GM12873 (cell line): Measurements from ENCODE around the gene IRX2.

Source experiments
- CTCF ChIP-seq: IDR thresholded peaks from 2 replicates; pipeline ENCODE4 v1.5.1; 2012; ENCODE audit warnings: low read depth, mild to moderate bottlenecking, moderate library complexity, low read length, control low read depth; ENCODE audit not compliant: insufficient read depth; ENCODE audit errors: missing control alignments

IRX2 gene

GRCh38 chr5:2751592-2752021 lies at the start of gene IRX2:
TSS of gene IRX2 (minus strand) at chr5:2751677. CDS start at chr5:2751413, 264 bp downstream.
- TF ChIP-seq CTCF, result no peak

GRCh38 chr5:2800035-2800434 lies 48.6 kb upstream of the IRX2 start:
- no peak for TF ChIP-seq CTCF

- TF ChIP-seq CTCF, result no peak
Measured at GRCh38 chr5:2797981-2798380, 46.5 kb upstream of the IRX2 start.

GRCh38 chr5:2797160-2797559 lies 45.7 kb upstream of the IRX2 start:
- no peak for TF ChIP-seq CTCF

GRCh38 chr5:2783223-2783622 lies 31.7 kb upstream of the IRX2 start:
- no peak for TF ChIP-seq CTCF

GRCh38 chr5:2782658-2783057 lies 31.2 kb upstream of the IRX2 start:
- no peak for TF ChIP-seq CTCF

- TF ChIP-seq CTCF, result no peak
Measured at GRCh38 chr5:2780421-2781171, 29.1 kb upstream of the IRX2 start.
